Caco-2 (cell line): Measurements from ENCODE around the gene AOPEP. TPM values are rescaled to one million over a fixed set of nuclear protein-coding genes. Genes with fewer than 3 reads are reported as not detected.

Source experiments
- BruUV-seq: library from RNA; stranded (reverse); fragments of 400-500 nt; replicated peaks from 2 replicates; lab custom pipeline; 2021; lab: Mats Ljungman, UMichigan
- CTCF ChIA-PET: fragments of 300-600 bp; sonication (Branson Sonifier 250); formaldehyde crosslinking; loops from one replicate; lab custom pipeline; 2022; ENCODE audit warnings: antibody characterized with exemption; lab: Charles Lee
- POLR2A ChIA-PET: fragments of 300-600 bp; sonication (Branson Sonifier 250); formaldehyde crosslinking; loops from one replicate; lab custom pipeline; 2022; ENCODE audit warnings: antibody characterized with exemption; lab: Charles Lee
- DNase-seq, 2 experiments: peaks; one replicate each; pipeline versions ENCODE4 v3.0.0 to v3.0.0-alpha.2; 2020 to 2022
- H3K27me3 ChIP-seq: replicated peaks from 2 replicates; pipeline ENCODE4 v1.6.0; 2011; ENCODE audit warnings: low read length; ENCODE audit not compliant: control insufficient read depth, insufficient read depth
- H3K36me3 ChIP-seq: 2 replicates; pipeline ENCODE4 v1.5.1; 2011; ENCODE audit warnings: low read length; ENCODE audit not compliant: control insufficient read depth, insufficient read depth
- H3K4me1 ChIP-seq: fragments of 250-450 bp; sonication (Bioruptor Pico); 2 replicates; pipeline ENCODE4 v1.5.1; 2020; ENCODE audit warnings: mild to moderate bottlenecking
- H3K4me3 ChIP-seq: 2 replicates; pipeline ENCODE4 v1.5.1; 2011; ENCODE audit warnings: low read depth, mild to moderate bottlenecking, control low read depth, low read length
- H3K9me3 ChIP-seq: fragments of 250-450 bp; sonication (Bioruptor Pico); 2 replicates; pipeline ENCODE4 v1.5.1; 2020; ENCODE audit warnings: mild to moderate bottlenecking, moderate library complexity
- H3K27ac Mint-ChIP-seq: one replicate; pipeline ENCODE4 v1.8.0; 2022; ENCODE audit warnings: mixed read lengths; ENCODE audit not compliant: unreplicated experiment
- H3K27me3 Mint-ChIP-seq: one replicate; pipeline ENCODE4 v1.8.0; 2022; ENCODE audit warnings: mixed read lengths; ENCODE audit not compliant: insufficient read depth, unreplicated experiment
- H3K36me3 Mint-ChIP-seq: one replicate; pipeline ENCODE4 v1.8.0; 2022; ENCODE audit warnings: mild to moderate bottlenecking, mixed read lengths; ENCODE audit not compliant: insufficient read depth, unreplicated experiment
- H3K4me1 Mint-ChIP-seq: one replicate; pipeline ENCODE4 v1.8.0; 2022; ENCODE audit warnings: low read depth, mixed read lengths; ENCODE audit not compliant: unreplicated experiment
- H3K4me3 Mint-ChIP-seq: one replicate; pipeline ENCODE4 v1.8.0; 2022; ENCODE audit warnings: mild to moderate bottlenecking, moderate library complexity, mixed read lengths; ENCODE audit not compliant: unreplicated experiment
- H3K9me3 Mint-ChIP-seq: one replicate; pipeline ENCODE4 v1.8.0; 2022; ENCODE audit warnings: mixed read lengths; ENCODE audit not compliant: unreplicated experiment
- CTCF ChIP-seq, 2 experiments: fragments of 200-600 bp in 1 of 2; IDR thresholded peaks; 1 replicate in 1 of 2; 2 replicates in 1 of 2; pipeline versions ENCODE4 v1.5.1 to v1.8.0; 2011 to 2022; ENCODE audit warnings: antibody characterized with exemption in 1 of 2, control low read depth in 1 of 2, inconsistent platforms in 1 of 2, low read depth in 1 of 2, low read length in 1 of 2, mild to moderate bottlenecking in 1 of 2, moderate library complexity in 1 of 2; ENCODE audit not compliant: insufficient read depth in 1 of 2, severe bottlenecking in 1 of 2, unreplicated experiment in 1 of 2
- intact Hi-C: fragments of 100-400 bp; cut with micrococcal nuclease; formaldehyde crosslinking; loops from one replicate; pipeline ENCODE4 v1.10.0; 2022; ENCODE audit not compliant: unreplicated experiment
- total RNA-seq: library from RNA; stranded (reverse); gene quantifications from 2 replicates; pipeline ENCODE4 v1.2.3, GENCODE V29; 2022

The AOPEP gene
- total RNA-seq, 1 experiment from 2014 or later, result 63.3 TPM

GRCh38 chr9:95077766-95078370 lies 351.4 kb downstream of the AOPEP start:
- H3K4me3 ChIP-seq, result no peak overlapping the region
- H3K4me1 ChIP-seq, result peaks cover 39% of the 10 kb centered on the region
- H3K27me3 ChIP-seq, result no peaks in the 10 kb centered on the region
- no peak overlapping the region for H3K4me3 Mint-ChIP-seq
- no peak for DNase-seq
- POLR2A ChIA-PET, result no interaction called here
- BruUV-seq, result no TSS peak
- H3K36me3 Mint-ChIP-seq, result peaks cover 89% of the 10 kb centered on the region
- H3K4me1 Mint-ChIP-seq, result peaks cover 43% of the 10 kb centered on the region
- H3K9me3 Mint-ChIP-seq, result no peaks in the 10 kb centered on the region
- TF ChIP-seq CTCF (IDR thresholded peaks at IDR 0.05; ENCODE audit: insufficient read depth in 1 of 2, low read depth in 1 of 2, low read length in 1 of 2, severe bottlenecking in 1 of 2, unreplicated experiment in 1 of 2), result no peak
- H3K27me3 Mint-ChIP-seq, result no peaks in the 10 kb centered on the region
- peaks cover 8% of the 10 kb centered on the region for H3K36me3 ChIP-seq
- intact Hi-C loops, result loop anchor here (2.0 to 10.0 kb wide), 4 partner anchors 21 to 293 kb away; no protein-coding TSS in a partner anchor
- peak overlapping the region; percentile 53 for H3K27ac Mint-ChIP-seq
- H3K9me3 ChIP-seq, result no peaks in the 10 kb centered on the region
- CTCF ChIA-PET, result interaction anchor here (0.6 kb wide), 1 partner anchor 174 kb away, joined by 3 read pairs; no protein-coding TSS in a partner anchor

- Mint-ChIP-seq H3K4me1 (peaks cover 43% of the 10 kb centered on the region), H3K36me3 (peaks cover 90% of the 10 kb centered on the region), H3K9me3 (no peaks in the 10 kb centered on the region), H3K27me3 (no peaks in the 10 kb centered on the region), H3K27ac (peak overlapping the region; percentile 53), H3K4me3 (no peak overlapping the region)
- intact Hi-C loops, result loop anchor here (2.0 to 10.0 kb wide), 4 partner anchors 22 to 294 kb away; no protein-coding TSS in a partner anchor
- H3K9me3 ChIP-seq, result no peaks in the 10 kb centered on the region
- TSS peak; percentile 86 for BruUV-seq
- no peak for DNase-seq
- no peak overlapping the region for H3K4me3 ChIP-seq
- peaks cover 39% of the 10 kb centered on the region for H3K4me1 ChIP-seq
- TF ChIP-seq CTCF (IDR thresholded peaks at IDR 0.05; ENCODE audit: insufficient read depth in 1 of 2, low read depth in 1 of 2, low read length in 1 of 2, severe bottlenecking in 1 of 2, unreplicated experiment in 1 of 2), result no peak
- peaks cover 12% of the 10 kb centered on the region for H3K36me3 ChIP-seq
- ChIA-PET CTCF (interaction anchor here (0.6 kb wide), 2 partner anchors 32 to 72 kb away, joined by 3 to 5 read pairs; no protein-coding TSS in a partner anchor), POLR2A (no interaction called here)
- H3K27me3 ChIP-seq, result no peaks in the 10 kb centered on the region
Observed at GRCh38 chr9:95078511-95078910, 352.0 kb downstream of the AOPEP start.

GRCh38 chr9:95078939-95079338 lies 352.4 kb downstream of the AOPEP start:
- BruUV-seq, result no TSS peak
- peaks cover 91% of the 10 kb centered on the region for H3K36me3 Mint-ChIP-seq
- peak overlapping the region; percentile 14 for H3K4me3 Mint-ChIP-seq
- Histone ChIP-seq H3K4me1 (peaks cover 39% of the 10 kb centered on the region), H3K4me3 (no peak overlapping the region), H3K36me3 (peaks cover 13% of the 10 kb centered on the region), H3K9me3 (no peaks in the 10 kb centered on the region), H3K27me3 (no peaks in the 10 kb centered on the region)
- CTCF ChIA-PET, result interaction anchor here (0.6 kb wide), 2 partner anchors 33 to 72 kb away, joined by 3 to 5 read pairs; no protein-coding TSS in a partner anchor
- no peak for TF ChIP-seq CTCF (IDR thresholded peaks at IDR 0.05; ENCODE audit: insufficient read depth in 1 of 2, low read depth in 1 of 2, low read length in 1 of 2, severe bottlenecking in 1 of 2, unreplicated experiment in 1 of 2)
- H3K9me3 Mint-ChIP-seq, result no peaks in the 10 kb centered on the region
- H3K4me1 Mint-ChIP-seq, result peaks cover 43% of the 10 kb centered on the region
- peak; percentile 75 to 79 for DNase-seq
- H3K27ac Mint-ChIP-seq, result peak overlapping the region; percentile 53
- POLR2A ChIA-PET, result no interaction called here
- no peaks in the 10 kb centered on the region for H3K27me3 Mint-ChIP-seq
- intact Hi-C loops, result loop anchor here (2.0 to 10.0 kb wide), 4 partner anchors 22 to 294 kb away; no protein-coding TSS in a partner anchor
